ENCODE data around the gene NRL.

DNA sequence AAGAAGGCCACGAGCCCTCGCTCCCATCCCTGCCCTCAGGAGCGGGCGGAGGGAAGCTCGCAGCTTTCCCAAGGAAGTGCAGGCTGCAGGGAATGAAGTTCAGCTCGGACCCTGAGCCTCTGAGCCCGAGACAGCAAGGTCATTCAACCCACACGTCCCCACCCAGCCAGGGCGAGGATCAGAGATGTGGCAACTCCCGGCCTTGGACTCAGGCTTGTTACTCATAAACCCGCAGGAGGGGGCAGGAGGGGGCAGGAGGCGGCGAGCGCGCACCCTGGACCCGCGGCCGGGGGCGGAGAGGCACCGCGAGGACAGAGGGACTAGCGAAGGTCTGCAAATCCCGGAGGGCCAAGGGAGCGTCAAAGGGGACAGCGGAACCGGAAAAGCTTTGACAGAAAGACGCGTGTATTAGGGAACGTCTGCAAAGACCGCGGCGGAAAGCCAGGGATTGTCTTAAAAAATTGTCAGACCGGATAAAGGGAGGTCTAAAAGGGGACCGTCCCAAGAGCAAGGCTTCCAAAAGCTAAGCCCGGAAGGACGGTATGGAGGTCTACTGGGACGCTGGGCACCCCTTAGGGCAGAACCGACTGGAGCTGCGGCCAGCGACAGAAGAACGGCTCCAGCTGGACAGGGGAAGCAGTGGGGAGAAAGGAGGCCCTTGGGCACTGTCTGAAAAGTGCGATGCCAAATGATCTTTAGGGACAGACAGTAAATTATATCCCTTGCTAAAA is 783 bp downstream of the NRL start:
- TF ChIP-seq POLR2A (IDR thresholded peaks at IDR 0.05), result peak; percentile 84
- TF ChIP-seq, protein P1, sequence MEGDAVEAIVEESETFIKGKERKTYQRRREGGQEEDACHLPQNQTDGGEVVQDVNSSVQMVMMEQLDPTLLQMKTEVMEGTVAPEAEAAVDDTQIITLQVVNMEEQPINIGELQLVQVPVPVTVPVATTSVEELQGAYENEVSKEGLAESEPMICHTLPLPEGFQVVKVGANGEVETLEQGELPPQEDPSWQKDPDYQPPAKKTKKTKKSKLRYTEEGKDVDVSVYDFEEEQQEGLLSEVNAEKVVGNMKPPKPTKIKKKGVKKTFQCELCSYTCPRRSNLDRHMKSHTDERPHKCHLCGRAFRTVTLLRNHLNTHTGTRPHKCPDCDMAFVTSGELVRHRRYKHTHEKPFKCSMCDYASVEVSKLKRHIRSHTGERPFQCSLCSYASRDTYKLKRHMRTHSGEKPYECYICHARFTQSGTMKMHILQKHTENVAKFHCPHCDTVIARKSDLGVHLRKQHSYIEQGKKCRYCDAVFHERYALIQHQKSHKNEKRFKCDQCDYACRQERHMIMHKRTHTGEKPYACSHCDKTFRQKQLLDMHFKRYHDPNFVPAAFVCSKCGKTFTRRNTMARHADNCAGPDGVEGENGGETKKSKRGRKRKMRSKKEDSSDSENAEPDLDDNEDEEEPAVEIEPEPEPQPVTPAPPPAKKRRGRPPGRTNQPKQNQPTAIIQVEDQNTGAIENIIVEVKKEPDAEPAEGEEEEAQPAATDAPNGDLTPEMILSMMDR (IDR thresholded peaks at IDR 0.05), result no peak

Measured in transverse colon (tissue), 3 donors.